ENCODE measurements around the gene KIF5C.

Gene KIF5C

DNA sequence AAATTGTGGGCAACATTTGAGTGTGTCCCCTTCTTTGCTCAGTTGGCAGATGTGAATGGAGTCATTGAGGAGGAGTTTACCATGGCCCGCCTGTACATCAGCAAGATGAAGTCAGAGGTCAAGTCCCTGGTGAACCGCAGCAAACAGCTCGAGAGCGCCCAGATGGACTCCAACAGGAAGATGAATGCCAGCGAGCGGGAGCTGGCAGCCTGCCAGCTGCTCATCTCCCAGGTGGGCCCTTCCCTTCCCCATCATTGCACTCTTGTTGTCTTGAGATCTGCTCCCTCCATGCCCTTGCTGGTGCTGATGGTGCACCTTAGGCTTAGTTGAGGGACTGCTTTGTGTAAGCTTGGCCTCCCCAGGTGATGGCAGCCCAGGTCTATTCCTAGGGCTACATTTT lies 115.9 kb downstream of the KIF5C start:
- DNase-seq (ENCODE audit: low spot score) = no peak

DNA sequence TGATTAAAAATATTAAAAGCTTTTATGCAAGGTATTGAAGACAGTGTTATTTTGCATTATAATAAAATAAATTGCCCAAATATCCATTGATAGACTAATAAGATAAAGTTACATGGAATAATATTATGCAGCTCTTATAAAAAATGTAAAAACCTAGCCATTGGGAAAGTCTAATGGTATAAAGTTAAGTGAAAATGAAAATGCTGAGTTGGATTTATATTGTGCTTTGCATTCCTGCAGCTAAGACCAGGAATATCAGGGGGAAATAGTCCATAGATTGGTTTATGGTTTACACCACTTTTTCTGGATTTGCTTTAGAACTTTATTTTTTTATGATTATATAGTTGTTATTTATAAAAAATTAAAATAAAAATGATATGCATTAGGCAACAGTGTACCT lies 117.4 kb downstream of the KIF5C start:
- DNase-seq (ENCODE audit: low spot score) = no peak

DNA sequence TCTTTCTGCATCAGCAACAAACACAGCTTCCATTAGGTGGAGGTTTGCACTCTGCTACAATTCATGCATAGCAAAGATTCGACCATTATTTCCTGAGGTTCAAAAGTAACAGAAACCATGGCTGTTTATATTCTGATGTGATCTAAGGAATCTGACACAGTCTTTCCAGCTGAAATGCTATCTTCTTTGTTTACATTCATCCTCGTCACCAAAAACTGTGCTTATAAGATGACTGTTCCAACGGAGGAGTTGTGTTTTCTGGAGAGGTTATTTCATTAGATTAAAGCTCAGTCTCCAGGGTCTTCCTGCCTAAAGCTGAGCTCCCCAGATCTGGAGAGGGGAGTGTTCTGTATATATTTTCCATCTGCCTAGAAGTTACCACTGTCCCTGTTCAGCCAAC lies 118.3 kb downstream of the KIF5C start:
- DNase-seq (ENCODE audit: low spot score) = no peak

DNA sequence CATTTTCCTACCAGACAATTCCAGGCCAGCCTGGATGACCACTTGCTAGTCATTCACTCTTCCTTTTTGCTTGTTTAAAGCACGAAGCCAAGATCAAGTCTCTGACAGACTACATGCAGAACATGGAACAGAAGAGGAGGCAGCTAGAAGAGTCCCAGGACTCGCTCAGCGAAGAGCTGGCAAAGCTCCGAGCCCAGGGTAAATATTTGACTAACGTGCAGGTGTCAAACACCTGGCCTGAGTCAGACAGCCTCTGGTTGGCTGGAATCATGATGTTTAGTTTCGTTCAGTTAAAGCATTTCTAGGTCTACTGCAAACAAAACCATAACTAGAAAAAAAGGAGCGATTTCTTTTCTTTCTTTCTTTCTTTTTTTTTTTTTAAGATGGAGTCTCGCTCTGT lies 119.3 kb downstream of the KIF5C start:
- DNase-seq (ENCODE audit: low spot score) = no peak

DNA sequence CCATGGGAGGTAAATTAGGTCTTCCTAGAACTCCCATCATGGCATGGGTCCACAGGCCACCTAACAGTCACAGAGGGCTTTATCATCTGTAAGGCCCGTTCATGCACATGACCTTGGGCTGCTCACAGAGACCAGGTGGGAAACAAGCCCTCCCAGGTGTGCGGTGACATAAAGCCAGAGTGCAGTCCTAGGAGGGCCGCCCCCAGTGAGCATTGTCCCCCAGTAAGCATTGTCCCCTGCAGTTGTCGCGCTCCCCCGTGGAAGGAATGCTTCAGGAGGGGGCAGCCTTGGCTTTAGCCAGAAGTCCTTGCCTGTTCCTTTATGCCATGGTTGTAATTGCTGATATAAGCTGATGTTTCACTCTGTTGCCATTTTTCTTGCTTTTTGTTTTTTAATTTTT lies 121.8 kb downstream of the KIF5C start:
- no peak for DNase-seq (ENCODE audit: low spot score)

DNA sequence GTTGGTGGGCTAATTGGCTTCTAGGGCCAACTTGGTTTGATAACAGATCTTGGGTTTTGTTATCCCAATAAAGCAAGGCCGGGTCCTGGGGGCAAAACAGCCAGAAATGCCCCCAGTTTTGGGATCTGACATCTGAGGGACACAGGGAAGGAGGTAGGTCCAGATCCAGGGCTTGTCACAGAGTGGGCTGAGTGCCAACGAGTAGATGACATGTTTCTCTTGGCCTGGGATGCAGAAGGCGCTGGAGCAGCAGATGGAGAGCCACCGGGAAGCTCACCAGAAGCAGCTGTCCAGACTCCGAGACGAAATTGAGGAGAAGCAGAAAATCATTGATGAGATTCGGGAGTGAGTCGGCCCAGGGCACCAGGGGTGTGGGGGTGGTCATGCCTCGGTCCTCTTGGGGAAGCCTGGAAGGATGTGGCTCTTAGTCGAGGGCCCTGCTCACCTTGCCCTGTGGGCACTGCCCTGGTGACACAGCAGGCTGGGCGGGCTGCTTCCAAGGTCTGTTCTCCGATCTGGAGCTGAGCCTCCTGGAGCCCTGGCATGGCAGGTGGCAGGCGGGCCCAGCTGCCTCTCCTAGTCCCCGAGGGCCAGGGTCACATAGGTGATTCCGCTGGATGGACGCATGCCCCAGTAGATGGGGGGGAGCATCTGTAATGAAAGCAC lies 123.3 kb downstream of the KIF5C start:
- no peak for DNase-seq (ENCODE audit: low spot score)

DNA sequence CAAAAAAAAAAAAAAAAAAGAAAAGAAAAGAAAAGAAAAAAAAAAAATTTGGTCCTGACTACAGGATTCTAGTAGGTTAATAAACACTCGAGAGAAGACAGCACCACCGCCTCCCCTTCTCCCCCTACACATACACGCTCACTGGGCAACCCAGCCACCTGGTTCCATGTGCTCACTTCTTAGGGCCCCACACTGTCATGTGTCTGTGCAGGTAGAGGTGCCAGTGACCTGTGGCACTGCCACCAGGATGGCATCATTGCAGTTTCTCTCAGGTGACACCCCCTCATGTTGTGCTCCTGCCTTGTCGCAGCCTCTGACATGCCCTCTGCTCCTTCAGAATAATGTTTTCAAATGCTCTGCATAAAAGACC lies 123.8 kb downstream of the KIF5C start:
- no peak for DNase-seq (ENCODE audit: low spot score)

DNA sequence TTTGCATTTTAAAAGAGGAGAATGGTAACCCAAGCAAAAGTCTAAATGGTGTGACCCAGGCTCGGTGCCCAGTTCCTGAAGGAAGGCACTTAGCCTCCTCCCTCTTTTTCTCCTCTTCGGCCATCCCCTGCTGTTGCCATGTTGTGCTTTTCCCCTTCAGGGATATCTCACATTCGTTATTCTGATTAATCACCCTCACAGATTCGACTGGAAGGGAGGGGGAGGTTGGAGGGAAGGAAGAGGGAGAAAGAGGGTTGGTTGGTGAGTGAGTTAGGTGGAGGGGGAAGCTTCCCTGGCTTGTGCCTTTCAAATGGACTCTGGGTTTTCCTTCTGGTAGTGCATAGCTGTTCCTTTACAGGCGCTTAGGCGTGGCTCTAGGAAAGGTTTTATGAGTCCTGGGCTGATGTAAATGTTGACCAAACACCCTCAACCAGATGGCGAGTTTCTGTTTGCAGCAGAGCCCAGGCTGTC lies 124.5 kb downstream of the KIF5C start:
- DNase-seq (ENCODE audit: low spot score) = no peak

DNA sequence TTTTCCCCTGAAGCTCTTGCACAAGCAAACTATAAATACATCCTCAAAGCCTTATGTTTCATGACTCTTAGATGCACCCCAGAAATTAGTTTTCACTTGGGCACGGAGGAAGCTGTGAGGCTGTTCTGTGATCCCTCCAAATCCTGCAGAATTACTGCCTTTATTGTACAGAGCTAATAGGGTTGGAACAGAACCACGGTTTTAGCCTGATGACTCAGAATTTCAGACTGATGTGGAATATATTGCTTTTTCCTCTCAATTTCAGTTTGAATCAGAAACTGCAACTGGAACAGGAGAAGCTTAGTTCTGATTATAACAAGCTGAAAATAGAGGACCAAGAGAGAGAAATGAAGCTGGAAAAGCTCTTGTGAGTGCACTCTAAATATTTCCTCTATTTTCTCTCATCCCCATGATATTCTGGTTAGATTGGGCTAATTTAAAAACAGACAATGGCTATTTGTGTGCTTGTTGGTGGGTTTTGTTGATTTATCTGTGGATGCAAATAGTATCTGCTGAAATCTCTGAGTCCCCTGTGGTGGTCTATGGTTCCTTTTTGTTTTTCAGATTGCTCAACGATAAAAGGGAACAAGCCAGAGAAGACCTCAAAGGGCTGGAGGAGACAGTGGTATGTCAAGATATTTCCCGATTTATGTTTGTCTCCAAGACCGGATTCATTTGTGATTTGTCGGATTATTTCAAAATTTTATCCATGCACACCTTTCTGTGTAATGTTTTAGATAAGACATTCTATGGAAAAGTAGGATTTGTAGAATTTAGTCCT lies 125.3 kb downstream of the KIF5C start:
- DNase-seq (ENCODE audit: low spot score) = no peak

DNA sequence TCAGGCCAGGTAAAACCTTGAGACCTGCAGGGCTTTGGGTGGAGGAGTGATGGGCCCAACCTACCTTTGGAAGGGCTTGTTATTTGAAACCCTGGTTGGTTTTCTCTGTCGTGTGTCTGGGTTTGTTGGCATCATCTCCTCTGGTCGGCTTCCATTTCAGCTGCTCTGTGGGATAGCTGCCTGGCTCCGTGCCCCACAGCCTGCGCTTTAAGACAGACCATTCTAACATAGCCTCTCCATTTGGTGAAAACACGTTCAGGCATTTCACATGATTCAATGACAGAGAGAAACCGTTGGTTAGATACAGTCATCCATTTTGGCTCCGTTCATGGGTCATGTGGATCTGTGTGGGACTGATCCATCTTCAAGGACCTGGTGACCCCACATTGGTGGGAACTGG lies 126.5 kb downstream of the KIF5C start:
- no peak for DNase-seq (ENCODE audit: low spot score)

DNA sequence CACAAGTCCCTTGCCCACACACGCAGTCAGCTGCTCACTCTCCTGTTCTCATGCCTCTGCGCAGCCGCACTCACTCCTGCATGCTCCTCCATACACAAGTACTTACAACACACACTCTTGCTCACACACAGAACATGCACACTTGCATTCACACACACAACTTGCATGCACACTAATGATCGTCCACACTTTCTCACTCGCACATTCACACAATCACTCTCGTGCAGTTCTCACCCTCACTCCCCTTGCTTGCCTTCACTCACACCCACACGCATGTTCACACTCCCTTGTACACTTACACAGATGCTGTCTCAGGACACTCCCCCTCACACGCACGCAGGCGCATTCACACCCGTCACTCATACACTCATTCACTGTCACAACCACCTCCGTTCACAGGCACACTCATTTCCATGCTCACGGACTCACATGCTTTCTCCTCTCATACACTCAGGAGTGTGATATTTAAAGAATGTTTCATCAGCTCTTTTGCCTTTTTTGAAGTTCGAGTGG lies 127.4 kb downstream of the KIF5C start:
- DNase-seq (ENCODE audit: low spot score) = no peak

DNA sequence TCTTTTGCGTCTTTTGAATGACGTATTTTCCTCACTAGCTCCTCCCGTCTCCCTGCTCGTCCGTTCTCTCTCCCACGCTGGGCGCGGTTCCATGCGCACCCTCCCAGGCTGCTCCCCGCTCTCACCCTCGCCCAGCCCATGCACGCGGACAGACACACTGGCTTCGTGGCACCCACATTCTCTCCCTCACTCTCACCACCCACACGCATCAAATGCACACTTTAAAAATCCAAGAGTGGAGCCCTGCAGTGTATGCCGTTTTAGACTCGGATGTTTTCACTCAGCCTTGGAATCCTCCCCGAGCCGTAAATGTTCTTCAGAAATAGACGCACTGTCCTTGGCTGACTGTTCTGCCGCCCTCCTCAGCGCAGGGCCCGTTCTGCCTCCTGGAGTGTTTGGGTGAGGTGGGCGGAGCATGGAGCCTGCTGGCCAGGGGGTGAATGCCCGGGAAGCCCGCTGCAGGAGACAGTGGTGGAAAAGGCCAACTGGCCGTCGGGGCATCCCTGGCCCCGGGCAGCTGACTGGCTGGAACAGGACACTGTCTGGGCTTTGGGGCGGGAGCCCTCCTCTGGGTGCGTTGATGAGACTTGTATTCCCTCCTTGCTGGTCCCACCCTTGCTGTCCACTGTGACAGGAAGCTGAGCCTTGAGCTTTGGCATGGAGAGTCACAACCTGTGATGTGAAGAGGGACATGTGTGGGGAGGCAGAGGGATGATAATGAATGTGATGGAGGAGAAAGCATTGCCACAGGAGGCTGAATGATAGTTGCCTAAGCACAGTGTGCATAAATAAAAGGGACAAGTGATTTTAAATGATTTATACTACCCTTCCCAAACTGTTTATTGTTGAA lies 128.1 kb downstream of the KIF5C start:
- no peak for DNase-seq (ENCODE audit: low spot score)

DNA sequence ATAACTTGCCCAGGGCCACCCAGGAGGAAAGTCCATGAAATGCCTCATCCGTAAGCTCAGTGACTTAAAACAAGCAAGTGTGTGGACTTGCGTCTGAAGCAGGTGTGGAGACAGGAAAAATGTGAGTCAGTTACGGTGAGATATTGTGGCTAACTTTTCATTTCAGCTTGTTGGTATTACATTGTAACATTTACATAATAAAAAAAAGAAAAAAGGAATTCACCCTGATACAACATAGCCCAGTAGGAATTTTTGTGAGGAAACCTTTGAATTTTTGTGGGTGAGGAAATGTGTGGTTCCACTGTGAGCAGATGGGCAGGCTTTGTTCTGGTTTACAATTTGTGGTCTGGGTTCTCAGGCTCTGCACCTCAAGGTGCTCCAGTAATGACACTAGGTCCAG lies 129.8 kb downstream of the KIF5C start:
- DNase-seq (ENCODE audit: low spot score) = no peak

DNA sequence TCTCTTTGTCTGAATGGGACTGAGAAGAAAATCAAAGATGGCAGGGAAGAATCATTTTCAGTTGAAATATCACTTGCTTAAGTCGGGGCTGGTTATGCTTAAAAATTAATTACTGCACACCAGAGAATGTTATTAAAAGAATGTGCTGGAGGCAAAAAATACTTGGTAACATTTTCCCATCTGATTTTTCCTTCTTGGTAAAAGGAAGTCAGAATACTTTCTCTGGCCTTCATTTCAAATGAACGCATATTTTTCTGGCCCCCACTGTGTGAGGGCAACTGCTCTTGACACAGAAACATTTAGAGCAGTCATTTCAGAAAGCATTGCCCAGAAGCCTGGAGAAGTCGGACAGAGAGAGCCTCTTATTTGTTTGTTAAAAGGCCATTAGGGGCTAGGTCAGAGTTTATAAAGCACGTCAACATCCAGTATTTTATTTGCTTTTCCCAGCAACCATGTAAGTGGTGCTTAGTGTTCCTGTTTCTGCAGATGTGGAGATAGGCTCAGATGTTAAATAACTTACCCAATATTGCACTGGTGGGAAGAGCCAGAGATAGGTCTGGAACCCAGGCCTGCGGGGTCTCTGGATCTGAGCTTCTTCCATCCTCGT lies 130.5 kb downstream of the KIF5C start:
- no peak for DNase-seq (ENCODE audit: low spot score)

DNA sequence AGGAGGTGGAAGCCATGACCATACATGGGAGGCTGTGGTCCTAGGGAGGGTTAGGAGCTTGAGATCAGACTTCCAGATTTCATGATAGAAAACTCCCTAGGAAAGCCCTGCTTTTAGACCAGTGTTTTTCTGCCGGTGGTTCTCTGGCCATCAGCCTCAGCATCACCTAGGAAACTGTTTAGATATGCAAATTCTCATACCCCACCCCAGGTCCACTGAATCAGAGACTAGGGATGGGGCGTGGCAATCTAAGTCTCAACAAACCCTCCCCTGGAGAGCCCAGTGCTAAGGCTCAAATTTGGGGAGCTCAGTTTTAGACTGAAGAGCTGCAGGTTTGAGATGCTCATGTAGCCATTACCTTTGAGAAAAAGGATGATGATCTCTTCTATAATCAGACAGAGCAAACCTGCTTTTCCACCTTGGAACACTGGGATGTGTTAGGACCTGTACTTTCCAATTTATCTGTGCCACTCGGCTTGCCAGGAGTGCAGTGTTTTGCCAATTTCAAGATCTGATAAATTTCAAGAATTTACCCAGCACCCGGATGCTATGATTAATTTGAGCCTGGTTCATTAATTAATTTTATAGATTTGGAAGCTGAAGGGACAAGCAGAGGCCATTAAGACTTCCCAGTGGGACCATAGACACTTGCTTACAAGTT lies 132.0 kb downstream of the KIF5C start:
- DNase-seq (ENCODE audit: low spot score) = no peak

DNA sequence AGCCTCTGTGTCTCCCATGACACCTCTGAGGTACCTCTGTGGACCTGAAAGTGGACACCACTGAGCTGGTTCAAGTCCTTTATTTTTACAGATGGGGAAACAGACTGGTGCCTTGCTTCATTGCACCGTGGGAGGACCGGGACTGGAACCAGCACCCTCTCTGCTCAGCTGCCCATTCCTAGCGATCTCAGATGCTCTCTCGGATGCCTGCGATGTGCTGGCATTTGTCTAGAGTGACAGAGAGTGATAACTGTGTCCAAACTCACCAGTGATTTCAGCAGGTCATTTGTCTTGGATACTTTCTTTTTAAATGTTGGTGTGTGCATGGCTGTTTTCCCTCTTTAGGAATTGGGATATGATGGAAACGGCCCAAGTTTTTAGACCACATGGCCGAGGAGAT lies 133.4 kb downstream of the KIF5C start:
- no peak for DNase-seq (ENCODE audit: low spot score)

DNA sequence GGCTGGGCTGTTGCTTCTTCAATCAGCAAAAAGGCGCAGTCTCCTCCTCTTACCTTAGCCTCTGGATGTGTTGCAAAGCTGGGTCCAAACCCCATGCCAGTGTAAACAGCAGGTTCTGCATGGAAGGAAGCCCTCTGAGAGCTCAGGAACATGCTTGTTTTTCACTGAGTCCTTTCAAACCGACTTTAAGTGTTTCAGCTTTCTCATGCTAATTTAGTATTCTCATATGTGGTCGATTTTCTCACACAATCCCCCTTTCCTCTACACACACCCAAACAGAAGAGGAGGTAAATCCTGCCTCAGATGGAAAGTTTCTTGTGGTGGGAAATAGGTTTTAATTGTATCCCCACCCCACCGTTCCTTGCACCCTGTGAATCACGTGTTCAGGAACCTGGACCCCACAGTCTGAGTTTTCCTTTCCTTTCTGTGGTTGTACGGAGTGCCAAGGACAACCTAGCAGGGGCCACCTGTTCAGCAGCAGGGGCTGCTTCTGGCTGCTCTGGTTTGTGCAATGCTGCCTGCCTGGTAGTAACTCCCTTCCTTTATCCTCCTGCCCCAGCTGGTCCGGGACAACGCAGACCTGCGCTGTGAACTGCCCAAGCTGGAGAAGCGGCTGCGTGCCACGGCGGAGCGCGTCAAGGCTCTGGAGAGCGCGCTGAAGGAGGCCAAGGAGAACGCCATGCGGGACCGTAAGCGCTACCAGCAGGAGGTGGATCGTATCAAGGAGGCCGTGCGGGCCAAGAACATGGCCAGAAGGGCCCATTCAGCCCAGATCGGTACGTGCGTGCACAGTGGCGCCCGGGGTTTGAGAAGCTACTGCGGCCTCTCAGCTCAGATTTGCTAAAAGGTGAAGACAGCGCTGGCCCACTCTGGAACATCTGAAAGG lies 134.8 kb downstream of the KIF5C start:
- DNase-seq (ENCODE audit: low spot score) = no peak

DNA sequence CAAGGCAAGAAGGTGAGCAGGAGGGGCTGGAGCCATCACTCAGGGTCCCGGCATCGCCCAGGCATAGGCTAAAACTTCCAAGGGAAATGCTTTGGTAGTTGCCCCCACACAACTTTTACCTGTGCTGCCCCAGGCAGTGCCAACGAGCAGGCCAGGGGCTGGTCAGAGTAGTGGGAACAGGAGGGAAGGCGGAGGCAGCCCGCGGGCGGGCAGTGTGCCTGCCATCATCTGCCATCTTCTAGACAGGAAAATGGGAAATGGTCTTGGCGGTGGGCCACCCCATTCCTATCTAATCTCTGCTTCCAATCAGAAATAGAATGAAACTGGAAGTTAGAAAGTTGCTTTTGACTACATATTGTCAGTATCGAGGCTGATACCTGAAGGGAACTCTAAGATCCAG lies 137.5 kb downstream of the KIF5C start:
- no peak for DNase-seq (ENCODE audit: low spot score)

DNA sequence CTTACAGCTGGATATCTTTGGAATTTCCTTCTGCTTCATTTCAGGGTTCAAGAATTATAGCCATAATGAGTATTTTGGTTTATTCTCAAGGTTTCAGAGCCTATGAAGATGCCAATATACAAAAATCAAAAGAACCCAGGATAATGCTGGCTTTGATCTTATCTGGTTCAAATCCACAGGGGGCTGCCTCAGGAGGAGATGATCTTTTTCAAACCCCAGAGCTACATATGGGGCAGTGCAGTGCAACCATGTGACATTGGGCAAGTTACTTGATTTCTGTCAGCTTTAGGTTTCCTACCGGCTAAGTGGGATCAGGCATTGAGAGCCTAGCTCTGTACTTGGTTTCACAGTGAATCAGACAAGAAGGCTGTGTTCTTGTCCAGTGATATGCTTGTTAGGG lies 140.5 kb downstream of the KIF5C start:
- no peak for DNase-seq (ENCODE audit: low spot score)

DNA sequence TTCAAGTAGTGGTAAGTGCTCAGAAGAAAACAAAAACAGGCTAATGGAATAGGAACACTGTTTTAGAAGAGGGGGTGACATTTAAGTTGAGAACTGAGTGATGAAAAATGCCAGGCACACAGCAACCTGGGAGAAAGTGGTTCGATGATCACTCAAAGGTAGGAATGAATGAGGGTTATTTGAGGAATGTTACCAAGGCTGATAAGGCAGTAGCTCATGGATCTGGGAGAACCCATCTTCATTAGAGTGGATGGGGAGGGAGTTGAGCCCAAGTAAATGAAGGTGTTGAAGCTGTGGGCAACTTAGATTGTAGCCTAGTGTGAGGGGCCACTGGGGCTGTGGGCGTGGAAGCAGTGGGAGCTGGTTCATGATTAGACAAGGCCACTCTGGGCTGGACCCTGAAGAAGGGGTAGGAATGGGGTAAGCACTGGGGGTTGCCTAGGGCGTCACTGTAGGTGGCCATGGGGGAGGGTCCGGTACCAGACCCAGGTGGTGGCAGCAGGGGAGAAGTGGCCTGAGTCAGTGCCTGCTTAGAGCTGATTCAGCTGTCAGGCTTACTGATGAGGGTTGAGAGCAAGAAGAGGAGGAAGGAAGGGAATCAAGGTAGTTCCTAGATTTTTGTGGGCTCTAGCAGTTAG lies 141.0 kb downstream of the KIF5C start:
- no peak for DNase-seq (ENCODE audit: low spot score)

All from germinal center (tissue), 1 donor.